NCI-H510A (cell line): ENCODE data around the gene SULF2.

ENCODE experiments used
- DNase-seq: peaks from one replicate; lab custom pipeline; 2025; lab: John Stamatoyannopoulos, UW

The SULF2 gene

GRCh38 chr20:47783828-47784598, 1.3 kb downstream of the SULF2 start:
- no peak for DNase-seq

GRCh38 chr20:47782920-47783552, 2.2 kb downstream of the SULF2 start:
- DNase-seq = no peak

- no peak for DNase-seq
Measured at GRCh38 chr20:47782076-47782475, 3.2 kb downstream of the SULF2 start.

- no peak for DNase-seq
Measured at GRCh38 chr20:47781632-47782031, 3.6 kb downstream of the SULF2 start.

- DNase-seq = no peak
Measured at GRCh38 chr20:47780720-47781389, 4.4 kb downstream of the SULF2 start.

- no peak for DNase-seq
Measured at GRCh38 chr20:47778398-47779354, 6.6 kb downstream of the SULF2 start.

- no peak for DNase-seq
Measured at GRCh38 chr20:47777220-47777619, 8.1 kb downstream of the SULF2 start.

GRCh38 chr20:47776639-47777038, 8.6 kb downstream of the SULF2 start:
- no peak for DNase-seq

- DNase-seq = no peak
Measured at GRCh38 chr20:47775841-47776240, 9.4 kb downstream of the SULF2 start.

- no peak for DNase-seq
Measured at GRCh38 chr20:47775039-47775438, 10.2 kb downstream of the SULF2 start.

GRCh38 chr20:47774131-47774777, 11.0 kb downstream of the SULF2 start:
- no peak for DNase-seq

GRCh38 chr20:47773371-47773786, 11.9 kb downstream of the SULF2 start:
- no peak for DNase-seq

- DNase-seq = no peak
Measured at GRCh38 chr20:47770935-47771334, 14.3 kb downstream of the SULF2 start.

GRCh38 chr20:47768016-47768824, 17.1 kb downstream of the SULF2 start:
- no peak for DNase-seq

GRCh38 chr20:47765691-47766594, 19.3 kb downstream of the SULF2 start:
- no peak for DNase-seq

GRCh38 chr20:47765271-47765670, 20.0 kb downstream of the SULF2 start:
- DNase-seq = no peak

- DNase-seq = no peak
Measured at GRCh38 chr20:47764154-47764733, 21.0 kb downstream of the SULF2 start.

GRCh38 chr20:47762699-47763268, 22.5 kb downstream of the SULF2 start:
- DNase-seq = no peak
